HepG2 (cell line): ENCODE measurements around the gene EEFSEC. TPM values are rescaled to one million over a fixed set of nuclear protein-coding genes. Genes with fewer than 3 reads are reported as not detected.

Experiments
- FOSL1 ChIP-seq: sonication (generic); formaldehyde crosslinking; IDR thresholded peaks from 2 replicates; pipeline ENCODE4 v1.9.0; 2021; ENCODE audit warnings: missing genetic modification reagents, borderline replicate concordance
- HBP1 ChIP-seq: IDR thresholded peaks from 2 replicates; pipeline ENCODE4 v1.6.1; 2016; ENCODE audit warnings: low read depth, control low read depth
- HMGA1 ChIP-seq: sonication (generic); formaldehyde crosslinking; conservative IDR thresholded peaks from 2 replicates; pipeline ENCODE4 v1.4.0; 2020; ENCODE audit warnings: missing genetic modification reagents
- HNF4G ChIP-seq, 2 experiments: sonication (generic) in 1 of 2; formaldehyde crosslinking in 1 of 2; IDR thresholded peaks; 2 replicates each; pipeline versions ENCODE4 v1.4.0 to v1.6.1; 2011 to 2020; ENCODE audit warnings: borderline replicate concordance in 2 of 2, low read depth in 2 of 2, mild to moderate bottlenecking in 2 of 2, low read length in 1 of 2, missing genetic modification reagents in 1 of 2, moderate library complexity in 1 of 2
- HNRNPL ChIP-seq: fragments of 200-400 bp; formaldehyde crosslinking; IDR thresholded peaks from 2 replicates; pipeline ENCODE4 v1.6.1; 2017; ENCODE audit warnings: mild to moderate bottlenecking, low read depth, low read length
- MIER3 ChIP-seq: IDR thresholded peaks from 2 replicates; pipeline ENCODE4 v1.6.1; 2016; ENCODE audit warnings: missing compliant biosample characterization, borderline replicate concordance
- PAXIP1 ChIP-seq: sonication (generic); formaldehyde crosslinking; conservative IDR thresholded peaks from 2 replicates; pipeline ENCODE4 v1.4.0; 2020; ENCODE audit warnings: mild to moderate bottlenecking, missing genetic modification reagents, moderate library complexity
- PHF21A ChIP-seq: sonication (generic); formaldehyde crosslinking; IDR thresholded peaks from 2 replicates; pipeline ENCODE4 v1.5.0; 2020; ENCODE audit warnings: mild to moderate bottlenecking, missing genetic modification reagents
- POLR2A ChIP-seq, 2 experiments: IDR thresholded peaks; 2 replicates each; pipeline ENCODE4 v1.6.1; 2011; ENCODE audit warnings: low read depth in 2 of 2, low read length in 2 of 2, mild to moderate bottlenecking in 1 of 2, moderate library complexity in 1 of 2; ENCODE audit not compliant: insufficient read depth in 1 of 2
- RORA ChIP-seq: sonication (generic); formaldehyde crosslinking; IDR thresholded peaks from 2 replicates; pipeline ENCODE4 v1.5.0; 2020; ENCODE audit warnings: mild to moderate bottlenecking, missing genetic modification reagents, moderate library complexity
- SP5 ChIP-seq: IDR thresholded peaks from 2 replicates; pipeline ENCODE4 v1.6.1; 2016; ENCODE audit warnings: low read depth, borderline replicate concordance
- SUZ12 ChIP-seq: fragments of 150-350 bp; IDR thresholded peaks from 2 replicates; pipeline ENCODE4 v1.6.1; 2014; ENCODE audit warnings: low read depth, low read length
- TRIM24 ChIP-seq: sonication (generic); formaldehyde crosslinking; IDR thresholded peaks from 2 replicates; pipeline ENCODE4 v1.8.0; 2022; ENCODE audit warnings: mild to moderate bottlenecking, missing genetic modification reagents
- ZBTB39 ChIP-seq: sonication (generic); formaldehyde crosslinking; IDR thresholded peaks from 2 replicates; pipeline ENCODE4 v1.5.0; 2020; ENCODE audit warnings: missing genetic modification reagents
- ZNF230 ChIP-seq: sonication (generic); formaldehyde crosslinking; IDR thresholded peaks from 2 replicates; pipeline ENCODE4 v1.4.0; 2020; ENCODE audit warnings: mild to moderate bottlenecking, missing genetic modification reagents
- ZNF383 ChIP-seq: sonication (generic); formaldehyde crosslinking; IDR thresholded peaks from 2 replicates; pipeline ENCODE4 v1.4.0; 2020; ENCODE audit warnings: missing genetic modification reagents, mild to moderate bottlenecking, borderline replicate concordance
- ZNF430 ChIP-seq: sonication (generic); formaldehyde crosslinking; IDR thresholded peaks from 2 replicates; pipeline ENCODE4 v1.9.0; 2021; ENCODE audit warnings: mild to moderate bottlenecking, missing genetic modification reagents
- ZNF567 ChIP-seq: sonication (generic); formaldehyde crosslinking; IDR thresholded peaks from 2 replicates; pipeline ENCODE4 v1.8.1; 2023; ENCODE audit warnings: mild to moderate bottlenecking, missing genetic modification reagents, borderline replicate concordance
- ZNF7 ChIP-seq: IDR thresholded peaks from 2 replicates; pipeline ENCODE4 v1.6.1; 2016; ENCODE audit warnings: missing biosample characterization, missing genetic modification reagents
- ZNF776 ChIP-seq: sonication (generic); formaldehyde crosslinking; IDR thresholded peaks from 2 replicates; pipeline ENCODE4 v1.4.0; 2020; ENCODE audit warnings: mild to moderate bottlenecking, missing genetic modification reagents
- ZNF83 ChIP-seq: sonication (generic); formaldehyde crosslinking; IDR thresholded peaks from 2 replicates; pipeline ENCODE4 v1.4.0; 2020; ENCODE audit warnings: missing genetic modification reagents, mild to moderate bottlenecking, borderline replicate concordance
- polyA plus RNA-seq, 8 experiments: library from polyadenylated mRNA; depleted of rRNA in 3 of 8; stranded (reverse) in 7 of 8; unstranded in 1 of 8; fragments of >200 nt; fragmentation: Illumina TruSeq in 4 of 8; extraction: Trizol in 4 of 8; gene quantifications; 2 replicates each; pipeline versions ENCODE4 v1.2.1 to v1.2.3, GENCODE V29; 2011 to 2016; ENCODE audit warnings: low read depth in 4 of 8, missing spikeins in 1 of 8, mixed read lengths in 1 of 8; ENCODE audit not compliant: insufficient read depth in 1 of 8
- total RNA-seq, 5 experiments: library from RNA; depleted of rRNA; stranded (reverse); fragments of >200 nt; fragmentation: Illumina TruSeq; extraction: Trizol; gene quantifications; 2 replicates each; pipeline ENCODE4 v1.2.3, GENCODE V29; 2016; ENCODE audit warnings: low read depth in 1 of 5
- TF ChIP-seq, protein P1 (sequence below): IDR thresholded peaks from 2 replicates; pipeline ENCODE4 v1.6.1; 2016; ENCODE audit warnings: low read depth, borderline replicate concordance

The EEFSEC gene
- total and polyA plus RNA-seq, 2 of the 13 experiments (the other 11 are each of a cell fraction or from before 2014, with no cell fraction given), result 6.4 to 24.2 TPM

- peak; percentile 71; the same call in 1 of the 2 replicates for TF ChIP-seq HNRNPL
- peak; percentile 6; the same call in 1 of the 2 replicates for TF ChIP-seq ZNF567 (CRISPR knock-in tag)
- TF ChIP-seq POLR2A (IDR thresholded peaks at IDR 0.05; ENCODE audit: insufficient read depth in 1 of 2, low read depth in 2 of 2, low read length in 2 of 2), result peak; percentile 62 to 70; a peak in 3 of 4 replicates
- peak; percentile 71; the same call in 1 of the 2 replicates for TF ChIP-seq ZNF776 (CRISPR knock-in tag)
- TF ChIP-seq RORA (CRISPR knock-in tag), result no peak
- no peak for TF ChIP-seq TRIM24 (CRISPR knock-in tag)
- TF ChIP-seq ZBTB39 (CRISPR knock-in tag), result no peak
- TF ChIP-seq HNF4G (IDR thresholded peaks at IDR 0.05; ENCODE audit: borderline replicate concordance, low read depth, low read length), result no peak
- peak; percentile 40; the same call in 1 of the 2 replicates for TF ChIP-seq HNF4G (CRISPR knock-in tag; IDR thresholded peaks at IDR 0.05; ENCODE audit: borderline replicate concordance, low read depth)
- TF ChIP-seq ZNF7 (CRISPR knock-in tag), result no peak
- no peak for TF ChIP-seq ZNF383 (CRISPR knock-in tag)
- 0 out of 2 replicates have a peak, but pooled peaks have one; percentile 63 for TF ChIP-seq MIER3 (CRISPR knock-in tag)
- no peak for TF ChIP-seq SUZ12
- no peak for TF ChIP-seq HMGA1
- TF ChIP-seq ZNF83, result 0 out of 2 replicates have a peak, but pooled peaks have one; percentile 33
- 0 out of 2 replicates have a peak, but pooled peaks have one; percentile 42 for TF ChIP-seq PAXIP1 (CRISPR knock-in tag)
- peak; percentile 63; the same call in 1 of the 2 replicates for TF ChIP-seq ZNF230
- peak; percentile 83 for TF ChIP-seq SP5
- peak; percentile 86 for TF ChIP-seq PHF21A
- no peak for TF ChIP-seq FOSL1 (CRISPR knock-in tag)
- TF ChIP-seq, protein P1, sequence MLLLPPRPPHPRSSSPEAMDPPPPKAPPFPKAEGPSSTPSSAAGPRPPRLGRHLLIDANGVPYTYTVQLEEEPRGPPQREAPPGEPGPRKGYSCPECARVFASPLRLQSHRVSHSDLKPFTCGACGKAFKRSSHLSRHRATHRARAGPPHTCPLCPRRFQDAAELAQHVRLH, result peak; percentile 72; the same call in 1 of the 2 replicates
- TF ChIP-seq HBP1 (CRISPR knock-in tag), result peak; percentile 73; the same call in 1 of the 2 replicates
- peak; percentile 83; the same call in 1 of the 2 replicates for TF ChIP-seq ZNF430 (CRISPR knock-in tag)
These were observed 29.5 kb upstream of the EEFSEC start, which contains the start of gene RUVBL1 (continued) for GRCh38 chr3:128123538-128124368.
